CD4-positive, alpha-beta T cell treated with Interleukin-21 for 1 hour (primary cell): ENCODE data around the gene SCARF1.

ENCODE experiments used
- DNase-seq: peaks from one replicate; pipeline ENCODE4 v3.0.0-alpha.2; 2020

SCARF1 gene

DNA sequence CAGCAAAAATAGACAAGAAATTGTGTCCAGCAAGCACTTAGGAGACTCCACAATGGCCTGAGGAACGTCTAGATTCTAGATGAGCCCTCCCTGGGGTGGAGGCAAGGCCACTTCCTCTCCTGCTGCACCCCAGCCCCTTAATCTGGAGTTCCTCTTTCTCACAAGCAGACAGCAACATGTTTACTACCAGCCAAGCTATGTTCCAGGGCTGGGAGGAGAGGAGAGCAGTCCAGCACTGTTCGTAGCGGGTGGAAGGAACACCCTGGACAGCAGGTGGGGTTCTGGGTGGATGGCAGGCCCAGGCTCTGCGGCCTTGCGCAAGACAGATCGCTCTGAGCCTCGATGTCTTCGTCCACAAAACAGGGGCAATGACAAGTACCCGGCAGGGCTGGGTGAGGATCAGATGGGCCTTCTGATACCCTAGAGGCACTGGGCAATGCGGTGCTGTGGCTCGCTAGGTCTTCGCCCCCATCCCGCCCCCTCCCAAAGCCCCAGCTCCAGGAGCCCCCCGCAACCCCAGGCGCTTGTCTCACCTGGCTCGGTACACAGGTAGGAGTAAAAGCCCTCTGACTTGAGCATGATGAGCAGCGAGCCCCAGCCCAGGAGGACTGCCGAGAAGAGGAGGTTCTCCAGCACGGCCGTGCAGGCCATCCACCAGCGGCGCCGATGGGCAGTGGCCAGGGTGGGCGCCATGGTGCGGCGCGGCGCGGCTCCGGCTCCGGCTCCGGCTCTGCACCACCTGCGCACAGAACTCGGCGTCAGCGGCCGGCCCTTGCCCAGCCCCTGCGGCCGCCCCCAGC lies 18.1 kb downstream of the SCARF1 start:
- no peak for DNase-seq

DNA sequence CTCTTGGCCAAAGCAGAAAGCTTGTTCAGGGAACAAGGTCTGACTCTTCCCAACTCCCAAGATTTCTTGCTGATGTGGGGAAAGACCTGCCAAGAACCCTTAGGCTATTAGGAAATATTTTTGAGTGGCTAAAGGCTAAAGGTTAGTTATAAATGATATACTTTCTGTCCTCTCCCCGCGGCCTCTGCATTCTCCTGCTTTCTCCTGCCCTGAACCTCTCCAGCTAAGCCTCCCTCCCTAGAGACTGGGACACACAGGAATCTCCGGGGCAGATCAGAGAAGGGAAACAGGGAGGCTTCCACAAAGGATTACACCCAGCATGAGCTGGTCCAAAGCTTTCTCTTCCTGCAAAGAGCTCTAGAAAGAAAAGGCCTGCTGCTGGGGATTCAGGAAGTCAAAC lies 19.2 kb downstream of the SCARF1 start:
- no peak for DNase-seq

DNA sequence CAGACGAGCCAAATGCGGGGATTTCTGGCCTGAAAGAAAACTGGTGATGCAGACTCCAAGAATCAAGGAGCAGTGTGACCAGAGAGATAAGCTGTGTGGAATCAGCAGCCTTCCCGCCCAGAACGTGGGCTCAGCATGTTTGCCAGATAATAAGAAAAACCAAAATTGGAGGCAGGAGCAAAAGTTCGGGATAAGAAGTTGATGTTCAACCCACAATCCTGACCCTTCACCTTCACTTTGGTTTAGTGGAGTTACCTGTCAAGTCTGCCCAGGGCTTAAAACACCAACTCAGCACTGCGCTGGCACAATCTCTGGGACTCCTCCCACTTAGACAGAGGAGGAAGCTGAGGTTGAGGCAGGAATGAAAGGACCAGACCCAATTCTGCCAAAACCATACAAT lies 20.0 kb downstream of the SCARF1 start:
- no peak for DNase-seq

DNA sequence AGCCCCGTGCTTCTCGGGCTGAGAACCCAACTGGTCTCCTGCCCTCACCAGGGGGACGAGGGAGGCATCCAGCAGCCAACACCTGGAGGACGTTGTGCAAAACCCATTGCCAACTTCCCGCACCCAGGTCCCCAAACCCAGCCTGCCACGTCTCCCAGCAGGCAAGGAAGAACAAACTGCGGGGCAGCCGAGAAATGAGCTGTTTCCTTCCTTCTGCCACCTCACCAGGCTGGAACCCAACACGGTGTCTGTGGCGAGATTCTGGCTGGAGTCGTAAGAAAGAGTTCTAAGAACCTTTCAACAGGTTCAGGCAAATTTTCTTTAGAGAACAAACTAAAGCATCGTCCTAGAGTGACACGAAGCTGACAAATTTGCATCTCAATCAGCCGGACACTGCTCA lies 20.5 kb downstream of the SCARF1 start:
- no peak for DNase-seq

- DNase-seq: no peak
These were observed 20.9 kb downstream of the SCARF1 start for GRCh38 chr17:1624650-1625049.

DNA sequence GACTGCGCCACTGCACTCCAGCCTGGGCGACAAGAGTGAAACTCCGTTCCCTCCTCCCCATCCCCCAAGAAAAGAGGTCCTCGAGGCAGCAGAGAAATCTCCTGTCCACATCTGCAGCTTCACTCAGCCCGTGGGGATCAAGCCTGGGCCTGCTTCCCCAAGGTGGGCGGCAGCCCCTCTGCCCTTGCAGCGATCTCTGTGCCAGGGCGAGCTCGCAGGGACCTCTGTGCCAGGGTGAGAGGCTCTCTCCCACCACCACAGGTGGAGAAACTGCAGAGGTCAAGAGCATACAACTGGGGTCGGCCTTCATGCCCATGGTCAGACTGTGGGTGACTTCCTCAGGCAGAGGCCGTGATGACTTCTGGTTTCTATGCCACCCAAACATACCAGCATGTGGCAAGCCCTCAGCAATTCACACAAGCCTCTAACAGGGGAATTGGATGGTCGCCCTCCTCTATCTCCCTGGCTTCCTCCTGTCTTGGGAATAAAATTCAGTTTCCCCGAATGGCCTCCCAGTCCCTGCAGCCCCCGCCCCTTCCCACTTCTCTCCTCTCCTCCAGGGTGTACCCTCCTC lies 22.4 kb downstream of the SCARF1 start:
- no peak for DNase-seq

GRCh38 chr17:1621273-1621954 lies 24.1 kb downstream of the SCARF1 start:
- DNase-seq: no peak

GRCh38 chr17:1620486-1620885 lies 25.0 kb downstream of the SCARF1 start:
- DNase-seq: no peak

DNA sequence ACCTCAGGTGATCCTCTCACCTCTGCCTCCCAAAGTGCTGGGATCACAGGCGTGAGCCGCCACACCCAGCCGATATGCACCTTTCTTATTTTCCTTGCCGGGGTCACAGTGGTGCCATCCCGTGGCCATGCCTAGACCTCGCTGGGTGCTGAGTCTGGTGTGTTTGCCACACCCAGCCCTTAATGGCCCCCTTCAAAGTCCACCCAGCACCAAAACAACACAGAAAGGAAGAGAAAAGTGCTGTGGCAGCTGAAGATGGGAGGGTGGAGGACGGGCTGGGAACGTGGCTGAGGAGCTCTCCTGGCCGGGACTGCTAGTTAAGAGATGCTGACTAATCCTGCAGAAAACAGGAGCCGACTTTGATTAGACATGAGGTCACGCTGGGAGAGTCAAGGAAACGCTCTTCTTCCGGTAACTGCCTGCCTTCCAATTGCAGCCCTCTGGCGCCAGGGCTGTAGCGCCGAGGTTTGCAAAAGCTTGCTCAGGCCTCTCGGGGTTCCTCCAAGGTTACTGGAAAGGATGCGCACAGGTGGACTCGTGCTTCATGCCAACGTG lies 27.8 kb downstream of the SCARF1 start:
- DNase-seq: no peak

- DNase-seq: no peak
These were observed 29.4 kb downstream of the SCARF1 start for GRCh38 chr17:1616101-1616500.

GRCh38 chr17:1612400-1612799 lies 33.1 kb downstream of the SCARF1 start:
- no peak for DNase-seq

DNA sequence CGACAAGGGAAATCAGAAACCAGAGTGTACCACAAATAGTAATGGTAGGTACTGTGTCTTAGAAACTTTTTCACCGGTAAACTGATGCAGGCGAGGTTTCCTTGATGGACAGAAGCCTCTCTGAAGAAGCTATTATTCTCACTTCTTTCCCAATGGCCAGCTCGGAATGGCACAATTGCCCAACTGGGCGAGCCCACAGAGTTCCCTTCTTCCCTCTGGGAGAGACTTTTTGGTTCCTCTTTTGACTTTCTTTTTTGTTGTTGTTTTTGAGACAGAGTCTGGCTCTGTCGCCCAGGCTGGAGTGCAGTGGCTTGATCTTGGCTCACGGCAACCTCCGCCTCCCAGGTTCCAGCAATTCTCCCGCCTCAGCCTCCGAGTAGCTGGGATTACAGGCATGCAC lies 33.8 kb downstream of the SCARF1 start:
- no peak for DNase-seq

- DNase-seq: no peak
These were observed 36.9 kb downstream of the SCARF1 start for GRCh38 chr17:1608676-1609075.

- no peak for DNase-seq
These were observed 37.6 kb downstream of the SCARF1 start for GRCh38 chr17:1607971-1608320.

DNA sequence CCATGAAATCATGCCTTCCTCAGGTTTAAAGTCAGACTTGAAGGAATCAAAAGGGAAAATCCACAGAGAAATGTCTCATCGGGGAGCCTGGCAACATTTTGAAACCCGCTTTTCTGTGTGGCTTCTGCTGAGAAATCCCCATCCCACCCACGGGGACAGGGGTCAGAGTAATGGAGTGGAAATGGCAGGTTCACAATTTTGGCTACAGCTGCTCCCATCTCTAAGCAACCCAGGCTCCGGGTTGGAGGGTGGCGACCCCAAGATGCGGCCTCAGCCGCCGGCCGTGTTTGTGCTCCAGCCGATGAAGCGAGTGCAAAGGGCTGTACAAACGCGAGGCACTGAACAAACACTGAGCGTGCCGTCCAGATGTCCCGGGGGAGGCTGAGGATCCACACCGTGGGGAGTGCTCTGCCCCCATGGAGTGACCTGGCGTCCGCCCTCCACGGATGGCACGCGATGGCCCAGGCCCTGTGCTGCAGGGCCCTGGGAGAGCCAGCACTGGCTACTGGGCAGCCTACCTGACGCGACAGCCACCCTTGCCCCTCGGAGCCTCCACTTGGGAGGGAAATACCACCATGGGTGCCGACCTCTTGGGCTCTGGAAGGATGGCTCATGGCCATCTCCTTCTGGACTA lies 39.1 kb downstream of the SCARF1 start:
- no peak for DNase-seq

DNA sequence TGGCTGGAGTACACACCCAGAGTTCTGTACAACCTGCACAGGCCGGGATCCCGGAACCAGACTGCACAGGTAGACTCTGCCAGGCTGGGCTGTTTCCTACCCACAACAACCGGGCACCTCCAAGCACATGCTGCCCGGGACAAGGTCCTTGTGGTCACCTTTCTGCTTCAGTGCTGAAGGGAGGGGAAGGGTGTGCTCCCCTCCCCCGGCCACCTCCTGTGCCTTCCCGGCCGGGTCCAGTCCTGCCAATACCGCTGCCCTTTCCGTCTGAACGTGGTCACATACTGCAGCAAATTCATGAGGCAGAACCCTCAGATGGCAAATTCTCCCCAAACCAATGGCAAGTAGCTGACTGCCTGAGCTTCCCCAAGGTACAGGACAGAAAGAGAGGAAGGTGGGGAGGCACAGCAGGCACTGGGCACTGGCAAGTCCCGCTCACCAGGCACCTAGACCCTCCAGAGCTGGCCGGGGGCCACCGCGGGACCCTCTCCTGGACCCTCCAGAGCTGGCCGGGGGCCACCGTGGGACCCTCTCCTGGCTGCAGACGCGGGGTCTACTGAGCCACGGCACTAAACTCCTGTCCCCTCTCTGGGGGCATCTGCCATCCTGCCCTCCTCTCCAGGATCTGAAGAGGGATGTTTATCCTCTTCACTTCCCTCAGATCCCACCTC lies 39.7 kb downstream of the SCARF1 start:
- no peak for DNase-seq

DNA sequence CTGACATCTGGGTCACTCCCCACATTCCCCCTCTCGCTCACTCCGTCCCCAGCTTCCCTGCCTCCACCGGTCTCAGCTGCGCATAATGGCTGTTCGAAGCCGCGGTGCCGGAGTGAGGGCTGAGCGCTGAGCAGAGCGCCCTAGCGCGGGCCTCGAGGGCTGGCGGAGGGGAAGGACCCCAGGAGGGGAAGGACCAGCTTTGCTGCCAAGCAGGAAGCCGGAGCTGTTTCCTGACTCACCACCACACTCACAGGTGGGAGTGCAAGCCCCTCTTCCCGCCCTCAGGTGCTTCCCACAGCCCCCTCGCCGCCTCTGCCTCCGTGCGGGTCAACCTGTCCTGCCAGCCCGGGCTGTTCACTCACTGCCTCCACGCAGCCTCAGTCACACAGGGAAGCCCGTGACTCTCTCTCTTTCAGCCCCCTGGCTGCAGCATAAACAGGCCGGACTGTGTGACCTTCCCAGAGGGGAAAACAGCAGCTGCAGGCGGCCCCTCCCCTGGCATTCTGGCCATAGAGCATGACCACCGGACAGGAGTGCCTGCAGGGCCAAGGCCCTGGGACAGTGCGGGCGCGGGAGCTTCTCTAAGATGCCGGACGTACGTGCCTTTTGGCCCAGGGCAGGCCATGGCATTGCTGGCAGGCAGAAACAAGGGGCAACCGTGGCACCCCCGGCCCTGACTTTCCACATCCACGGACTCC lies 40.6 kb downstream of the SCARF1 start:
- no peak for DNase-seq

GRCh38 chr17:1601571-1601970 lies 44.0 kb downstream of the SCARF1 start:
- DNase-seq: no peak

DNA sequence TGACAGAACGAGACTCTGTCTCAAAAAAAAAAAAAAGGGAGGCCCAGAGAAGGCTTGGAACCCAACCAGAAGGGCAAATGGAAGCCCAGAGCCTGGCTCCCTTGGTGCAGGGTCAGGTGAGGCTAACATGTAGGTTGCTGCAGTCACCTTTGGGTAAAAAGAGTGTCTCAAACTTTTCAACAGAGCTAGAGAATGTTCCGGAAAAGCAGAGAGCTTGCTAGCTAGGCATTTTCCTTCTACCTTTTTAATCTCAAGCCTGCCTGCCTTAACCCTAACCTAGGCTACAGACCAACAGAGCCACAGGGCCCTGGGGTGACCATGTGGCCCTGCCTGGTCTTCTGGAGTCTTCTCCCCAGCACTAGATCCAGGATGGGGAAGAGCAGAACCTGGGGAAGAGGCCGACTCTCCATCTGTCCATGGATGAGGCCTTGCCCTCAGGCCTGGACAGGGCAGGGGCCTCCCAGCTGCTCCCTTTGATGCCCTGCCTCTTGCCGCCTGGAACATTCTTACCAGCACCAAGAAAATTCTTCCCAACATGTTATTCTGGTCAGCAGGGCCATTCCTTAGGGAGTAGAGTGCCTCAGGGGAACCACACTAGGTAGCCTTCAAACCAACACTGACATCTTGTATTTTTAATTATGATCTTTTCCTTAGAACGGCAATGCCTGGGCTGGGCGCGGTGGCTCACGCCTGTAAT lies 47.0 kb downstream of the SCARF1 start:
- DNase-seq: no peak

DNA sequence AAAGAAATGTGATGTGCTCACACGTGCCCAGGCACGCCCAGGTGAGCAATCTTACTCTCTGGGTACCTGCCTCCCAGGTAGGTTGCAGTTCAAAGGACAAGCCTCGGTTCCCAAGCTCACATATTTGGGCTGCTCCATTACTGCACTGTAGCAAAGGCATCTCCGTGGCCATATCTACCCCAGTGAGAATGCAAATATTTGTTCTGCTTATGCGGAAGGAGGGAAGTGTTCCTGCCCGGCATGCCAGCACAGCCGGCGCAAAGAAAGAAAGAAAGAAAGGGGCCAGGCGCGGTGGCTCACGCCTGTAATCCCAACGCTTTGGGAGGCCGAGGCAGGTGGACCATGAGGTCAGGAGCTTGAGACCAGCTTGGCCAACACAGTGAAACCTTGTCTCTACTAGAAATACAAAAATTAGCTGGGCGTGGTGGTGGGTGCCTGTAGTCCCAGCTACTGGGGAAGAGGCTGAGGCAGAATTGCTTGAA lies 47.6 kb downstream of the SCARF1 start:
- DNase-seq: no peak

- DNase-seq: no peak
These were observed 52.0 kb downstream of the SCARF1 start for GRCh38 chr17:1593630-1593931.
